Measurements from ENCODE around the gene NEDD4L. TPM values are rescaled to one million over a fixed set of nuclear protein-coding genes. Genes with fewer than 3 reads are reported as not detected.

The NEDD4L gene
- total RNA-seq, 2 donors from 2014 or later, result 5.0 to 7.3 TPM

DNA sequence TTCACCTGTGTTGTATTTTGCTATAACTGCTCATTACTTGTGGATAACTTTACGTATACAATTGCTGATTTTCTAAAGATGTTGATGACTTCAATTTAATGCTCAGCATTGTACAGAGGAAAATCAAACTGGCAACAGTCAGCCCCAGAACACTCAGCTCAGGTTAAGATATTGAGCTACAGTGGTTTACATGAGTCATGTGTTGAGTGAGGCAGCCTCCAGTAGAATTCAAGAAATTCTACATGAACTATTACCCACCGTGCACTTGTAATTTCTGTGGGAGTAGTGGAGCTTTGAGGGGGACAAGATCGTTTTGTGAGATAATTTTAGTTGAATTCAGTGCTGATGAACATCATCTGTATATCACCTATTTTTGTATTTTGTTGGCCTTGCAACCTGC is 292.6 kb downstream of the NEDD4L start:
- DNase-seq (no peak), ATAC-seq (replicated peaks in 1 of 2) (peak in 1 of 2 donors; percentile 38)
- no peaks in the 10 kb centered on the region for H3K36me3 Mint-ChIP-seq (ENCODE audit: insufficient read depth in 2 of 2)
- no peaks in the 10 kb centered on the region for H3K9me3 Mint-ChIP-seq
- no peak overlapping the region for H3K27ac Mint-ChIP-seq
- no peaks in the 10 kb centered on the region for H3K4me1 Mint-ChIP-seq (ENCODE audit: low read depth)
- H3K4me3 Mint-ChIP-seq, result no peak overlapping the region
- H3K27me3 Mint-ChIP-seq (ENCODE audit: low read depth), result no peaks in the 10 kb centered on the region

- Mint-ChIP-seq H3K27ac (no peak overlapping the region), H3K27me3 (ENCODE audit: low read depth) (no peaks in the 10 kb centered on the region), H3K4me1 (ENCODE audit: low read depth) (no peaks in the 10 kb centered on the region), H3K36me3 (ENCODE audit: insufficient read depth in 2 of 2) (no peaks in the 10 kb centered on the region), H3K9me3 (no peaks in the 10 kb centered on the region), H3K4me3 (no peak overlapping the region)
- DNase-seq (no peak), ATAC-seq (replicated peaks in 1 of 2) (no peak)
These were observed 293.3 kb downstream of the NEDD4L start for GRCh38 chr18:58337285-58337684.

GRCh38 chr18:58337686-58338085 is 293.7 kb downstream of the NEDD4L start:
- no peak overlapping the region for H3K4me3 Mint-ChIP-seq
- no peak overlapping the region for H3K27ac Mint-ChIP-seq
- H3K4me1 Mint-ChIP-seq (ENCODE audit: low read depth), result no peaks in the 10 kb centered on the region
- ATAC-seq (replicated peaks in 1 of 2) (no peak), DNase-seq (no peak)
- H3K9me3 Mint-ChIP-seq, result no peaks in the 10 kb centered on the region
- H3K36me3 Mint-ChIP-seq (ENCODE audit: insufficient read depth in 2 of 2), result no peaks in the 10 kb centered on the region
- no peaks in the 10 kb centered on the region for H3K27me3 Mint-ChIP-seq (ENCODE audit: low read depth)

DNA sequence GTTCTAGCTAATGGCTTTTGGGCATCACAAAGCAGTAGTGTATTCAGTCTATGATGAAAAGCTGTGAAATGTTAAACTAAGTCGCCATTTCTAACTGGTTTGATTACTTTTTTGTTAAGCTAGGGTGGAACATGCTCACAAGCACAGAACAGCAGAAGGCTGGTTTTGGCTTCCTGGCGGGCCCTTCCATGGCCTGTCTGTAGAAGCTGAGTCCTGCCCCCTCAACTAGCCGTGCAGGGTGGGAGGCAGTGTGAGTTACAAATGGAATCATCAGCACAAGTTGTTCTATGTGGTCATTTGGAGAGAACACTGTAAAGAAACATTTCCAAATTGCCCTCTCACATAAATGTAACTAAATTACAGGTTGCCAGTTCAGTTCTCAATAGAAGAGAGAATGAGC is 294.1 kb downstream of the NEDD4L start:
- Mint-ChIP-seq H3K4me1 (ENCODE audit: low read depth) (no peaks in the 10 kb centered on the region), H3K27ac (no peak overlapping the region), H3K36me3 (ENCODE audit: insufficient read depth in 2 of 2) (no peaks in the 10 kb centered on the region), H3K4me3 (no peak overlapping the region), H3K27me3 (ENCODE audit: low read depth) (no peaks in the 10 kb centered on the region), H3K9me3 (no peaks in the 10 kb centered on the region)
- DNase-seq, result no peak
- ATAC-seq (replicated peaks in 1 of 2), result no peak

DNA sequence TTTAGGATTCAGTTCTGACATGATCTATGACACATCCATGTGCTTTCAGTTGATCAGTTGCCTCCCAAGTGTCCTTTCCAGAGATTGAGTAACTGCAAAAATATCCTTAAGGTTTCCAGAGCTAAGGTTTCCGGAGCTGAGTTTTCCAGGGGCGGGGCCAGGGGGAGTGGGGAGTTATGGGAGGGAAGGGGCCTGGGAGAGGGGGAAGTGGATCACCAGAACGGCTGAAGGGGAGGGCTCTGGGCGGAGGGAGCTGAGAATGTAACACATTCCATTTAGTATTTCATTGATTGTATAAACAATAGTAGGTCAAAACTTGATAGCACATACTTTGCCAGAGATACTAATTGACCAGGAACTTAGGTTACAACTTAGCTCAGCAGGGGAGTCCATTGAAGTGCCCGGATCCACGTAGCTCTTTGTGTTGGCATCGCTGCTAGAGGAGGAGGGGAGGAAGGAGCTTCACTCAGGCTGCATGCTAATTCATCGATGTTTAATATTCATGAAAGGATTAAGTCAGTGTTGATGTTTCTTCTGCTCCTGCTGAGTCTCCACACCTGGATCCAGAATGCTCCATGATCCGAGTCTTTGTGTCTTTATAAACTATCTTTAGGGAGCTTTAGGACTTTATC is 295.1 kb downstream of the NEDD4L start:
- Mint-ChIP-seq H3K27ac (no peak overlapping the region), H3K27me3 (ENCODE audit: low read depth) (no peaks in the 10 kb centered on the region), H3K4me1 (ENCODE audit: low read depth) (no peaks in the 10 kb centered on the region), H3K9me3 (no peaks in the 10 kb centered on the region), H3K4me3 (no peak overlapping the region), H3K36me3 (ENCODE audit: insufficient read depth in 2 of 2) (no peaks in the 10 kb centered on the region)
- ATAC-seq (replicated peaks in 1 of 2), result no peak
- no peak for DNase-seq

DNA sequence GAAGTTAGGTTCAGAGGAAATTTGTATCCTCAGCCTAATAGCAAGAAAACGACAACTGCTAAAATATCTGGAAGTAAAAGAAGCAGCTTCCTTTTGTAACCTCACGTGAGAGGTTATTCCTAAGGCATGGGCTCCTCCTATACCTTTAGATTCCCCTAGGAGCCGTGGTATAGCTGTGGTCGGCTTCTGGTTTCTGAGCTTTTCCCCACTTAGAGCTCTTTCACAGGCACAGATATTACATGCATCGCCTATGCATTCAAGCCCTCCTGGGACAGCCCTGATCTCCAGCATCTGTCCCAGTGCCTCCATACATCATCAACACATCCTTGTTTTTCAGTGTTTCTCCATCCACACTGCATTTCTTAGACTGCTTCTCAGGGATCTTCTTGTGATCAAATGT is 295.9 kb downstream of the NEDD4L start:
- no peak overlapping the region for H3K4me3 Mint-ChIP-seq
- no peaks in the 10 kb centered on the region for H3K36me3 Mint-ChIP-seq (ENCODE audit: insufficient read depth in 2 of 2)
- no peaks in the 10 kb centered on the region for H3K9me3 Mint-ChIP-seq
- H3K27me3 Mint-ChIP-seq (ENCODE audit: low read depth), result no peaks in the 10 kb centered on the region
- no peaks in the 10 kb centered on the region for H3K4me1 Mint-ChIP-seq (ENCODE audit: low read depth)
- H3K27ac Mint-ChIP-seq, result no peak overlapping the region
- no peak for ATAC-seq (replicated peaks in 1 of 2)
- no peak for DNase-seq

DNA sequence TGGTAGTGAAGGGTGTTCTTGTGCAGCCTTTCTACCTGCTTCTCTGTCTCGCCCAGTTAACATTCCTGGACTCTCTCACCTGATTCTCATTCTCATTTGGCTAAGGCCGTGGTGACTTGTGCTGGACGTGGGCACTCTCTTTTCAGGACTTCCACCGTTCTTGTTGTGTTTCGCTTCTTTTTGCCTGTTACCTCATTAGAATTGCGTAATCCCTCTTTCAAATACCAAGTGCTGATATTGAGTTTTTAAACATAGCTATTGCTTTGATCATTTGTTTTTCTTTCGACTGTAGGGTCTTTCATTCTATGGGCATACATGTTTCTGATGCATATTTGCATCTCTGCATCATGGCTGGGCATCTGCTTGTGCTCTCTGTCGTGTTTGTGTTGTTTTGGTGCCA is 297.9 kb downstream of the NEDD4L start:
- Mint-ChIP-seq H3K27ac (no peak overlapping the region), H3K9me3 (no peaks in the 10 kb centered on the region), H3K36me3 (ENCODE audit: insufficient read depth in 2 of 2) (no peaks in the 10 kb centered on the region), H3K27me3 (ENCODE audit: low read depth) (no peaks in the 10 kb centered on the region), H3K4me3 (no peak overlapping the region), H3K4me1 (ENCODE audit: low read depth) (no peaks in the 10 kb centered on the region)
- DNase-seq (no peak), ATAC-seq (replicated peaks in 1 of 2) (no peak)

GRCh38 chr18:58344080-58344670 is 300.1 kb downstream of the NEDD4L start:
- Mint-ChIP-seq H3K36me3 (ENCODE audit: insufficient read depth in 2 of 2) (no peaks in the 10 kb centered on the region), H3K9me3 (no peaks in the 10 kb centered on the region), H3K27ac (no peak overlapping the region), H3K4me1 (ENCODE audit: low read depth) (no peaks in the 10 kb centered on the region), H3K4me3 (no peak overlapping the region), H3K27me3 (ENCODE audit: low read depth) (no peaks in the 10 kb centered on the region)
- ATAC-seq (replicated peaks in 1 of 2) (no peak), DNase-seq (no peak)

DNA sequence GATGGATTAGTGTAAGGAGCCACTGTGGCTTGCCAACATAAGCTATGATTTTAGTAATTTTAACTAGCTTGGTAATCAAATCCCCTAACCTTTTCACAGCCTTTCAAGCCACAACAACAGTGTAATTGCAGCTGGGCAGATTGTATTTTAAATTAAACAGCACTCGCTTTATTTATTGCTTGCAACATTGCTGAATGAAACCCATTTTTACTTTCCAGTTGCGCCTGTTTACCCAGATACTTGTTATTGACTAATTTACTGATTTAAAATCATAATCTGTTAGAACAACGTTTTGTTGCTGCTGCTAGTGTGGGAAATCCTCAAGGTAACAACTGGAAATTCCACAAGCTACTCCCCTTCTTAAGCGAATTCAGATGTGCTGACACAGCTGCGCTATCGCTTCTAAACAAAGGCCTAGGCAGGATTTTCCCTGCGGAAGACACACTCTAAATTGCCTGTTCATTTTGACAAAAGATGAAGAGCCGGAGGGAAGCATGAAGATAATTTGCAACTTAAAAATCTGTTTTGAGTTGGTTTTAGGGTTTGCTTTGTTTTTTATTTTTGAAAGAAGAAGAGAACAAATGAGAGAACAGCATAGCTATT is 300.9 kb downstream of the NEDD4L start:
- no peak for ATAC-seq (replicated peaks in 1 of 2)
- H3K4me3 Mint-ChIP-seq, result no peak overlapping the region
- no peaks in the 10 kb centered on the region for H3K36me3 Mint-ChIP-seq (ENCODE audit: insufficient read depth in 2 of 2)
- H3K27ac Mint-ChIP-seq, result no peak overlapping the region
- no peaks in the 10 kb centered on the region for H3K27me3 Mint-ChIP-seq (ENCODE audit: low read depth)
- no peaks in the 10 kb centered on the region for H3K4me1 Mint-ChIP-seq (ENCODE audit: low read depth)
- DNase-seq, result no peak
- H3K9me3 Mint-ChIP-seq, result no peaks in the 10 kb centered on the region

GRCh38 chr18:58345875-58346274 is 301.8 kb downstream of the NEDD4L start:
- Mint-ChIP-seq H3K27ac (no peak overlapping the region), H3K27me3 (ENCODE audit: low read depth) (no peaks in the 10 kb centered on the region), H3K36me3 (ENCODE audit: insufficient read depth in 2 of 2) (no peaks in the 10 kb centered on the region), H3K9me3 (no peaks in the 10 kb centered on the region), H3K4me3 (no peak overlapping the region), H3K4me1 (ENCODE audit: low read depth) (no peaks in the 10 kb centered on the region)
- ATAC-seq (replicated peaks in 1 of 2) (no peak), DNase-seq (no peak)

DNA sequence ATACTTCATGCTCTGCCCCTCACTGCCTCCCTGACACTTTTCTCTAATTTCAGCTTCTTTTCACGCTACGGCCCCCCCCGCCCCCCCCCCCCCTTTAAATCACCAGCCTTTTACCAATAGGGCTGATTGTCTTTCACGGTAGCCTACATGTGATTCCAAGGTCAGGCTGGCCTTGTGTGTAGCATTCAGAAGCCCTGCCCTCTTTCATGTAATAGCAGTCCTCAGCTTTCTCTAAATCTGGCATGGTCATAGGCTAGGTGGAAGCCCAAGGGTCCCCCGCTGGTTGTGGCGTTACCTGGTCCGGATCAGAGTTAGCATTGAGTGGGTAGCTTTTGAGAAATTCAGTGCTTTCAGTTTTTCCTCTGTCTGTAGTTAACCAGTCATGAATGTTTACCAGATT is 303.1 kb downstream of the NEDD4L start:
- no peaks in the 10 kb centered on the region for H3K27me3 Mint-ChIP-seq (ENCODE audit: low read depth)
- H3K4me3 Mint-ChIP-seq, result no peak overlapping the region
- no peak overlapping the region for H3K27ac Mint-ChIP-seq
- ATAC-seq (replicated peaks in 1 of 2) (no peak), DNase-seq (no peak)
- no peaks in the 10 kb centered on the region for H3K9me3 Mint-ChIP-seq
- no peaks in the 10 kb centered on the region for H3K4me1 Mint-ChIP-seq (ENCODE audit: low read depth)
- H3K36me3 Mint-ChIP-seq (ENCODE audit: insufficient read depth in 2 of 2), result no peaks in the 10 kb centered on the region

- DNase-seq (no peak), ATAC-seq (replicated peaks in 1 of 2) (no peak)
- no peaks in the 10 kb centered on the region for H3K27me3 Mint-ChIP-seq (ENCODE audit: low read depth)
- no peak overlapping the region for H3K4me3 Mint-ChIP-seq
- no peaks in the 10 kb centered on the region for H3K9me3 Mint-ChIP-seq
- H3K27ac Mint-ChIP-seq, result no peak overlapping the region
- H3K36me3 Mint-ChIP-seq (ENCODE audit: insufficient read depth in 2 of 2), result no peaks in the 10 kb centered on the region
- no peaks in the 10 kb centered on the region for H3K4me1 Mint-ChIP-seq (ENCODE audit: low read depth)
These were observed 304.5 kb downstream of the NEDD4L start for GRCh38 chr18:58348517-58348916.

- Mint-ChIP-seq H3K4me3 (no peak overlapping the region), H3K27ac (no peak overlapping the region), H3K36me3 (ENCODE audit: insufficient read depth in 2 of 2) (no peaks in the 10 kb centered on the region), H3K27me3 (ENCODE audit: low read depth) (no peaks in the 10 kb centered on the region), H3K9me3 (no peaks in the 10 kb centered on the region), H3K4me1 (ENCODE audit: low read depth) (no peaks in the 10 kb centered on the region)
- DNase-seq, result no peak
- ATAC-seq (replicated peaks in 1 of 2), result no peak
These were observed 304.9 kb downstream of the NEDD4L start for GRCh38 chr18:58348951-58349350.

DNA sequence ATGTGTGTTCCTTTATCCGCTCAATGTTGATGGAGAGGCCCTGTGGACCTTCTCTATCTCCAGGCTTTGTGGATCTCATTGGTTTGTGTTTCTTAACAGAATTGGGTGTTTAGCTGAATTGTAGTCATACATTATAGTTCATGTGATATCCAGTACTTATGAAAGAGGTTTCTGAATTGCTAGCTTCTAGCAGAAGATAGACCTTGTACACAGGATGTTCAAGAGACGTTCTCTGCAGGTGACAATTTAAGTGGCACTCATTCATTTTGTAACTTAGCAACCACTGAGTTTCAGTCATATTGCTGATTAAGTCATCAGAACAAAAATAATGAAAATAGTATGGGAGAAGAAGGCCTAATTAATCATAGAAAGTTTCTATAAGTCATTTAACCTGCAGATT is 305.6 kb downstream of the NEDD4L start:
- Mint-ChIP-seq H3K4me3 (no peak overlapping the region), H3K4me1 (ENCODE audit: low read depth) (no peaks in the 10 kb centered on the region), H3K36me3 (ENCODE audit: insufficient read depth in 2 of 2) (no peaks in the 10 kb centered on the region), H3K27me3 (ENCODE audit: low read depth) (no peaks in the 10 kb centered on the region), H3K9me3 (no peaks in the 10 kb centered on the region), H3K27ac (no peak overlapping the region)
- no peak for ATAC-seq (replicated peaks in 1 of 2)
- DNase-seq, result no peak

All from activated T-cell treated with anti-CD3 and anti-CD28 coated beads, Interleukin-2, amount 50 U/mL, for 72 hours (primary cell).